HepG2 (cell line): Measurements from ENCODE around the gene ZNF563. TPM values are rescaled to one million over a fixed set of nuclear protein-coding genes. Genes with fewer than 3 reads are reported as not detected.

Source experiments
- BRF2 ChIP-seq: sonication (generic); formaldehyde crosslinking; IDR thresholded peaks from 2 replicates; pipeline ENCODE4 v1.8.1; 2022; ENCODE audit warnings: mild to moderate bottlenecking, missing genetic modification reagents
- CBX5 ChIP-seq: sonication (generic); formaldehyde crosslinking; IDR thresholded peaks from 2 replicates; pipeline ENCODE4 v1.4.0; 2020; ENCODE audit warnings: missing genetic modification reagents, borderline replicate concordance
- CEBPB ChIP-seq: IDR thresholded peaks from 2 replicates; pipeline ENCODE4 v1.6.1; 2011; ENCODE audit warnings: low read depth, low read length, improper control_type of control experiment, borderline replicate concordance
- CENPBD1 ChIP-seq: sonication (generic); formaldehyde crosslinking; IDR thresholded peaks from 2 replicates; pipeline ENCODE4 v1.8.0; 2022; ENCODE audit warnings: missing genetic modification reagents, low read depth, mild to moderate bottlenecking, borderline replicate concordance
- CREBL2 ChIP-seq: sonication (generic); formaldehyde crosslinking; IDR thresholded peaks from 2 replicates; pipeline ENCODE4 v1.8.1; 2023; ENCODE audit warnings: missing genetic modification reagents, mild to moderate bottlenecking, borderline replicate concordance
- ELK4 ChIP-seq: sonication (generic); formaldehyde crosslinking; IDR thresholded peaks from 2 replicates; pipeline ENCODE4 v1.9.0; 2021; ENCODE audit warnings: missing genetic modification reagents, borderline replicate concordance
- HHEX ChIP-seq: IDR thresholded peaks from 2 replicates; pipeline ENCODE4 v1.6.1; 2016; ENCODE audit warnings: control low read depth
- KDM5A ChIP-seq: fragments of 200-600 bp; sonication (generic); IDR thresholded peaks from 2 replicates; pipeline ENCODE4 v1.7.0; 2018; ENCODE audit warnings: antibody characterized with exemption, mild to moderate bottlenecking, low read length, borderline replicate concordance
- PAXIP1 ChIP-seq: sonication (generic); formaldehyde crosslinking; conservative IDR thresholded peaks from 2 replicates; pipeline ENCODE4 v1.4.0; 2020; ENCODE audit warnings: mild to moderate bottlenecking, missing genetic modification reagents, moderate library complexity
- POGZ ChIP-seq: sonication (generic); formaldehyde crosslinking; IDR thresholded peaks from 2 replicates; pipeline ENCODE4 v1.4.0; 2020; ENCODE audit warnings: mild to moderate bottlenecking, missing genetic modification reagents
- PRDM4 ChIP-seq: sonication (generic); formaldehyde crosslinking; IDR thresholded peaks from 2 replicates; pipeline ENCODE4 v1.9.0; 2021; ENCODE audit warnings: missing genetic modification reagents, borderline replicate concordance
- PTBP1 ChIP-seq: fragments of 200-400 bp; formaldehyde crosslinking; IDR thresholded peaks from 2 replicates; pipeline ENCODE4 v1.6.1; 2018; ENCODE audit warnings: low read length, low read depth; ENCODE audit not compliant: poor library complexity, severe bottlenecking
- ZNF3 ChIP-seq: IDR thresholded peaks from 2 replicates; pipeline ENCODE4 v1.7.0; 2017; ENCODE audit warnings: inconsistent platforms
- ZNF468 ChIP-seq: sonication (generic); formaldehyde crosslinking; IDR thresholded peaks from 2 replicates; pipeline ENCODE4 v1.8.0; 2022; ENCODE audit warnings: mild to moderate bottlenecking, moderate library complexity, missing genetic modification reagents
- ZUFSP ChIP-seq: sonication (generic); formaldehyde crosslinking; IDR thresholded peaks from 2 replicates; pipeline ENCODE4 v1.9.0; 2021; ENCODE audit warnings: missing genetic modification reagents, mild to moderate bottlenecking, borderline replicate concordance
- polyA plus RNA-seq, 8 experiments: library from polyadenylated mRNA; depleted of rRNA in 3 of 8; stranded (reverse) in 7 of 8; unstranded in 1 of 8; fragments of >200 nt; fragmentation: Illumina TruSeq in 4 of 8; extraction: Trizol in 4 of 8; gene quantifications; 2 replicates each; pipeline versions ENCODE4 v1.2.1 to v1.2.3, GENCODE V29; 2011 to 2016; ENCODE audit warnings: low read depth in 4 of 8, missing spikeins in 1 of 8, mixed read lengths in 1 of 8; ENCODE audit not compliant: insufficient read depth in 1 of 8
- total RNA-seq, 5 experiments: library from RNA; depleted of rRNA; stranded (reverse); fragments of >200 nt; fragmentation: Illumina TruSeq; extraction: Trizol; gene quantifications; 2 replicates each; pipeline ENCODE4 v1.2.3, GENCODE V29; 2016; ENCODE audit warnings: low read depth in 1 of 5

The ZNF563 gene
- total and polyA plus RNA-seq, 2 of the 13 experiments (the other 11 are each of a cell fraction or from before 2014, with no cell fraction given) = 7.5 to 19.5 TPM

- TF ChIP-seq CREBL2 (CRISPR knock-in tag) (no peak), CEBPB (peak; percentile 71), ZUFSP (CRISPR knock-in tag) (no peak), CENPBD1 (no peak), ZNF3 (CRISPR knock-in tag) (no peak), BRF2 (CRISPR knock-in tag) (peak; percentile 27; the same call in 1 of the 2 replicates), PTBP1 (no peak), PRDM4 (CRISPR knock-in tag) (no peak), ZNF468 (CRISPR knock-in tag) (no peak), CBX5 (CRISPR knock-in tag) (peak; percentile 60; the same call in 1 of the 2 replicates), PAXIP1 (CRISPR knock-in tag) (peak; percentile 84), HHEX (CRISPR knock-in tag) (no peak), ELK4 (CRISPR knock-in tag) (no peak), POGZ (CRISPR knock-in tag) (no peak), KDM5A (no peak)
Observed at GRCh38 chr19:12293777-12294248, 39.6 kb downstream of the ZNF563 start (continued).
